Stimulated activated naive CD8-positive, alpha-beta T cell treated with anti-CD3 and anti-CD28 coated beads, Interleukin-15, amount 100 ng/mL, for 72 hours (primary cell): ENCODE measurements around the gene HIPK2.

Experiments used
- ATAC-seq: fragments of 150-1000 bp; cut with Tn5 transposase; 2 replicates; pipeline ENCODE4 v1.10.0; 2021; ENCODE audit warnings: mild to moderate bottlenecking, moderate library complexity
- DNase-seq, 2 donors: peaks; one replicate each; pipeline ENCODE4 v3.0.0; 2021 to 2022
- H3K27ac Mint-ChIP-seq, 2 donors: one replicate each; pipeline ENCODE4 v1.8.0; 2022; ENCODE audit warnings: mild to moderate bottlenecking in 2 of 2, mixed read lengths in 2 of 2, moderate library complexity in 2 of 2
- H3K27me3 Mint-ChIP-seq: one replicate; pipeline ENCODE4 v1.8.0; 2022; ENCODE audit warnings: mixed read lengths
- H3K4me1 Mint-ChIP-seq: one replicate; pipeline ENCODE4 v1.8.0; 2022; ENCODE audit warnings: mild to moderate bottlenecking, mixed read lengths
- H3K4me3 Mint-ChIP-seq, 2 donors: one replicate each; pipeline ENCODE4 v1.8.0; 2022; ENCODE audit warnings: mild to moderate bottlenecking in 2 of 2, mixed read lengths in 2 of 2, moderate library complexity in 1 of 2
- H3K9me3 Mint-ChIP-seq, 2 donors: one replicate each; pipeline ENCODE4 v1.8.0; 2022; ENCODE audit warnings: mixed read lengths in 2 of 2

HIPK2 gene

GRCh38 chr7:139596626-139597025 is 181.2 kb downstream of the HIPK2 start:
- ATAC-seq (no peak), DNase-seq (no peak)
- no peaks in the 10 kb centered on the region for H3K9me3 Mint-ChIP-seq
- H3K4me1 Mint-ChIP-seq = no peaks in the 10 kb centered on the region
- H3K27ac Mint-ChIP-seq = no peak overlapping the region
- no peaks in the 10 kb centered on the region for H3K27me3 Mint-ChIP-seq
- no peak overlapping the region for H3K4me3 Mint-ChIP-seq

GRCh38 chr7:139595806-139596205 is 182.0 kb downstream of the HIPK2 start:
- no peak for ATAC-seq
- H3K4me1 Mint-ChIP-seq = no peaks in the 10 kb centered on the region
- no peak overlapping the region for H3K27ac Mint-ChIP-seq
- no peaks in the 10 kb centered on the region for H3K9me3 Mint-ChIP-seq
- no peaks in the 10 kb centered on the region for H3K27me3 Mint-ChIP-seq
- no peak overlapping the region for H3K4me3 Mint-ChIP-seq
- DNase-seq = no peak

- no peaks in the 10 kb centered on the region for H3K27me3 Mint-ChIP-seq
- H3K27ac Mint-ChIP-seq = no peak overlapping the region
- ATAC-seq = no peak
- H3K4me3 Mint-ChIP-seq = no peak overlapping the region
- H3K4me1 Mint-ChIP-seq = no peaks in the 10 kb centered on the region
- DNase-seq = no peak
- no peaks in the 10 kb centered on the region for H3K9me3 Mint-ChIP-seq
These were observed 182.8 kb downstream of the HIPK2 start for GRCh38 chr7:139594911-139595476.

GRCh38 chr7:139594090-139594489 is 183.7 kb downstream of the HIPK2 start:
- Mint-ChIP-seq H3K4me1 (no peaks in the 10 kb centered on the region), H3K9me3 (no peaks in the 10 kb centered on the region), H3K27me3 (no peaks in the 10 kb centered on the region), H3K27ac (no peak overlapping the region), H3K4me3 (no peak overlapping the region)
- no peak for ATAC-seq
- no peak for DNase-seq

- no peaks in the 10 kb centered on the region for H3K27me3 Mint-ChIP-seq
- ATAC-seq (no peak), DNase-seq (no peak)
- H3K4me1 Mint-ChIP-seq = peaks cover 8% of the 10 kb centered on the region
- H3K27ac Mint-ChIP-seq = no peak overlapping the region
- no peaks in the 10 kb centered on the region for H3K9me3 Mint-ChIP-seq
- no peak overlapping the region for H3K4me3 Mint-ChIP-seq
These were observed 184.9 kb downstream of the HIPK2 start for GRCh38 chr7:139592801-139593461.

- Mint-ChIP-seq H3K27me3 (no peaks in the 10 kb centered on the region), H3K9me3 (no peaks in the 10 kb centered on the region), H3K4me3 (no peak overlapping the region), H3K4me1 (peaks cover 8% of the 10 kb centered on the region), H3K27ac (no peak overlapping the region)
- DNase-seq (no peak), ATAC-seq (no peak)
These were observed 186.1 kb downstream of the HIPK2 start for GRCh38 chr7:139591550-139592195.

- ATAC-seq (no peak), DNase-seq (no peak)
- Mint-ChIP-seq H3K27ac (no peak overlapping the region), H3K27me3 (no peaks in the 10 kb centered on the region), H3K4me3 (no peak overlapping the region), H3K9me3 (no peaks in the 10 kb centered on the region), H3K4me1 (peaks cover 10% of the 10 kb centered on the region)
These were observed 188.3 kb downstream of the HIPK2 start for GRCh38 chr7:139589474-139589873.

- Mint-ChIP-seq H3K4me1 (peaks cover 19% of the 10 kb centered on the region), H3K27me3 (no peaks in the 10 kb centered on the region), H3K9me3 (no peaks in the 10 kb centered on the region), H3K4me3 (no peak overlapping the region), H3K27ac (no peak overlapping the region)
- DNase-seq (no peak), ATAC-seq (no peak)
These were observed 189.2 kb downstream of the HIPK2 start for GRCh38 chr7:139588632-139589031.

GRCh38 chr7:139587535-139587934 is 190.3 kb downstream of the HIPK2 start:
- Mint-ChIP-seq H3K4me3 (no peak overlapping the region), H3K27ac (no peak overlapping the region), H3K4me1 (peaks cover 30% of the 10 kb centered on the region), H3K27me3 (no peaks in the 10 kb centered on the region), H3K9me3 (no peaks in the 10 kb centered on the region)
- DNase-seq (no peak), ATAC-seq (no peak)

GRCh38 chr7:139586286-139586685 is 191.5 kb downstream of the HIPK2 start:
- H3K9me3 Mint-ChIP-seq = no peaks in the 10 kb centered on the region
- no peak for DNase-seq
- peaks cover 35% of the 10 kb centered on the region for H3K4me1 Mint-ChIP-seq
- H3K4me3 Mint-ChIP-seq = no peak overlapping the region
- H3K27me3 Mint-ChIP-seq = no peaks in the 10 kb centered on the region
- H3K27ac Mint-ChIP-seq = no peak overlapping the region
- ATAC-seq = no peak

- no peak for ATAC-seq
- no peaks in the 10 kb centered on the region for H3K9me3 Mint-ChIP-seq
These were observed 192.8 kb downstream of the HIPK2 start for GRCh38 chr7:139585042-139585441.

GRCh38 chr7:139583826-139584553 is 193.8 kb downstream of the HIPK2 start:
- ATAC-seq (peak; percentile 18), DNase-seq (no peak)
- H3K9me3 Mint-ChIP-seq = no peaks in the 10 kb centered on the region
- H3K4me1 Mint-ChIP-seq = peaks cover 35% of the 10 kb centered on the region
- H3K4me3 Mint-ChIP-seq = no peak overlapping the region
- H3K27ac Mint-ChIP-seq = peak overlapping the region in 1 of 2 donors; percentile 51
- H3K27me3 Mint-ChIP-seq = no peaks in the 10 kb centered on the region

More at GRCh38 chr7:139585042-139585441, 192.8 kb downstream of the HIPK2 start:
- H3K4me3 Mint-ChIP-seq = no peak overlapping the region
- peaks cover 35% of the 10 kb centered on the region for H3K4me1 Mint-ChIP-seq
- no peak overlapping the region for H3K27ac Mint-ChIP-seq
- H3K27me3 Mint-ChIP-seq = no peaks in the 10 kb centered on the region
- no peak for DNase-seq

- Mint-ChIP-seq H3K9me3 (no peaks in the 10 kb centered on the region), H3K4me1 (peaks cover 27% of the 10 kb centered on the region), H3K27ac (no peak overlapping the region), H3K27me3 (no peaks in the 10 kb centered on the region), H3K4me3 (no peak overlapping the region)
- peak; percentile 48 for ATAC-seq
- DNase-seq = no peak
These were observed 195.1 kb downstream of the HIPK2 start for GRCh38 chr7:139582671-139583155.

- H3K4me1 Mint-ChIP-seq = peaks cover 27% of the 10 kb centered on the region
- H3K4me3 Mint-ChIP-seq = peak overlapping the region in 1 of 2 donors; percentile 15
- no peak for DNase-seq
- H3K27me3 Mint-ChIP-seq = no peaks in the 10 kb centered on the region
- no peaks in the 10 kb centered on the region for H3K9me3 Mint-ChIP-seq
- ATAC-seq = no peak
- H3K27ac Mint-ChIP-seq = no peak overlapping the region
These were observed 195.6 kb downstream of the HIPK2 start for GRCh38 chr7:139582130-139582650.

- Mint-ChIP-seq H3K27ac (no peak overlapping the region), H3K4me3 (no peak overlapping the region), H3K27me3 (no peaks in the 10 kb centered on the region), H3K9me3 (no peaks in the 10 kb centered on the region), H3K4me1 (peaks cover 27% of the 10 kb centered on the region)
- DNase-seq (no peak), ATAC-seq (no peak)
These were observed 197.4 kb downstream of the HIPK2 start for GRCh38 chr7:139580435-139580834.
